Activated CD4-positive, alpha-beta memory T cell treated with anti-CD3 and anti-CD28 coated beads for 36 hours (primary cell): Measurements from ENCODE around the gene MEF2A. TPM values are rescaled to one million over a fixed set of nuclear protein-coding genes. Genes with fewer than 3 reads are reported as not detected.
"Not testable (repeated sequence)": the region's sequence is repeated elsewhere in the genome, so short reads cannot be mapped to it uniquely, and the experiment has no call there.

Experiments used
- CTCF ChIA-PET: fragments of 350-600 bp; sonication (Branson Sonifier 250); formaldehyde crosslinking; loops from one replicate; lab custom pipeline; 2021; ENCODE audit warnings: antibody characterized with exemption, inconsistent platforms; lab: Charles Lee
- POLR2A ChIA-PET: fragments of 350-600 bp; sonication (Branson Sonifier 250); formaldehyde crosslinking; loops from one replicate; lab custom pipeline; 2021; ENCODE audit warnings: antibody characterized with exemption; lab: Charles Lee
- DNase-seq: peaks from one replicate; pipeline ENCODE4 v3.0.0-alpha.2; 2020
- H3K27ac Mint-ChIP-seq: one replicate; pipeline ENCODE4 v1.8.0; 2021; ENCODE audit warnings: mixed read lengths
- H3K27me3 Mint-ChIP-seq: one replicate; pipeline ENCODE4 v1.8.0; 2021; ENCODE audit warnings: mixed read lengths
- H3K36me3 Mint-ChIP-seq: one replicate; pipeline ENCODE4 v1.8.0; 2021; ENCODE audit warnings: mixed read lengths
- H3K4me1 Mint-ChIP-seq: one replicate; pipeline ENCODE4 v1.8.0; 2021; ENCODE audit warnings: low read depth, mixed read lengths
- H3K4me3 Mint-ChIP-seq: one replicate; pipeline ENCODE4 v1.8.0; 2021; ENCODE audit warnings: mild to moderate bottlenecking, mixed read lengths
- H3K9me3 Mint-ChIP-seq: one replicate; pipeline ENCODE4 v1.8.0; 2021; ENCODE audit warnings: mixed read lengths
- intact Hi-C: fragments of 100-400 bp; cut with micrococcal nuclease; formaldehyde crosslinking; loops from one replicate; pipeline ENCODE4 v1.15.1; 2023
- total RNA-seq, 2 experiments: library from RNA; stranded (reverse); gene quantifications; one replicate each; pipeline ENCODE4 v1.2.3, GENCODE V29; 2021

The MEF2A gene
- total RNA-seq, 2 experiments from 2014 or later: 15.9 to 19.5 TPM

GRCh38 chr15:99734575-99734974, 168.8 kb downstream of the MEF2A start:
- H3K27me3 Mint-ChIP-seq: no peaks in the 10 kb centered on the region
- intact Hi-C loops: loop anchor here (10.0 kb wide), 1 partner anchor 870 kb away; the partner anchor contains the start of genes ASB7 and LINS1
- no peaks in the 10 kb centered on the region for H3K9me3 Mint-ChIP-seq
- H3K36me3 Mint-ChIP-seq: peaks cover 3% of the 10 kb centered on the region
- ChIA-PET CTCF (interaction anchor here (1.0 to 3.4 kb wide), 3 partner anchors 30 to 462 kb away, joined by 3 to 16 read pairs (median 3); no protein-coding TSS in a partner anchor), POLR2A (interaction anchor here (0.6 to 2.4 kb wide), 2 partner anchors 17 to 110 kb away, joined by 3 to 11 read pairs; no protein-coding TSS in a partner anchor)
- H3K27ac Mint-ChIP-seq: no peak overlapping the region
- no peak for DNase-seq
- peaks cover 11% of the 10 kb centered on the region for H3K4me1 Mint-ChIP-seq
- no peak overlapping the region for H3K4me3 Mint-ChIP-seq

GRCh38 chr15:99735868-99736267, 170.1 kb downstream of the MEF2A start:
- Mint-ChIP-seq H3K4me3 (no peak overlapping the region), H3K36me3 (peaks cover 3% of the 10 kb centered on the region)
- intact Hi-C loops: loop anchor here (10.0 kb wide), 1 partner anchor 869 kb away; the partner anchor contains the start of genes ASB7 and LINS1

GRCh38 chr15:99736702-99737101, 170.9 kb downstream of the MEF2A start:
- H3K36me3 Mint-ChIP-seq: no peaks in the 10 kb centered on the region
- H3K4me1 Mint-ChIP-seq: peaks cover 11% of the 10 kb centered on the region
- no peak overlapping the region for H3K4me3 Mint-ChIP-seq
- ChIA-PET POLR2A (no interaction called here), CTCF (interaction anchor here (1.5 to 3.4 kb wide), 3 partner anchors 16 to 33 kb away, joined by 4 to 16 read pairs (median 14); no protein-coding TSS in a partner anchor)
- DNase-seq: no peak
- no peaks in the 10 kb centered on the region for H3K27me3 Mint-ChIP-seq
- H3K9me3 Mint-ChIP-seq: no peaks in the 10 kb centered on the region
- intact Hi-C loops: loop anchor here (10.0 kb wide), 1 partner anchor 868 kb away; the partner anchor contains the start of genes ASB7 and LINS1
- H3K27ac Mint-ChIP-seq: no peak overlapping the region

More at GRCh38 chr15:99735868-99736267, 170.1 kb downstream of the MEF2A start:
- Mint-ChIP-seq H3K4me1 (peaks cover 11% of the 10 kb centered on the region), H3K27me3 (no peaks in the 10 kb centered on the region), H3K27ac (no peak overlapping the region), H3K9me3 (no peaks in the 10 kb centered on the region)
- ChIA-PET CTCF (interaction anchor here (1.5 to 3.4 kb wide), 3 partner anchors 17 to 32 kb away, joined by 4 to 16 read pairs (median 14); no protein-coding TSS in a partner anchor), POLR2A (no interaction called here)
- no peak for DNase-seq

GRCh38 chr15:99738021-99738847, 172.4 kb downstream of the MEF2A start:
- no peaks in the 10 kb centered on the region for H3K27me3 Mint-ChIP-seq
- ChIA-PET POLR2A (no interaction called here), CTCF (interaction anchor here (1.0 to 1.1 kb wide), 2 partner anchors 18 to 34 kb away, joined by 3 to 5 read pairs; no protein-coding TSS in a partner anchor)
- intact Hi-C loops: loop anchor here (10.0 kb wide), 1 partner anchor 867 kb away; the partner anchor contains the start of genes ASB7 and LINS1
- peaks cover 3% of the 10 kb centered on the region for H3K4me1 Mint-ChIP-seq
- H3K36me3 Mint-ChIP-seq: no peaks in the 10 kb centered on the region
- H3K4me3 Mint-ChIP-seq: no peak overlapping the region
- no peaks in the 10 kb centered on the region for H3K9me3 Mint-ChIP-seq
- H3K27ac Mint-ChIP-seq: no peak overlapping the region
- DNase-seq: no peak

- POLR2A ChIA-PET: interaction anchor here (1.5 kb wide), 1 partner anchor 9 kb away, joined by 3 read pairs; the partner anchor contains the start of gene LYSMD4
- H3K9me3 Mint-ChIP-seq: no peaks in the 10 kb centered on the region
- intact Hi-C loops: no loop called here
Observed at GRCh38 chr15:99741835-99742234, 176.1 kb downstream of the MEF2A start.

GRCh38 chr15:99744142-99744541, 178.4 kb downstream of the MEF2A start:
- intact Hi-C loops: no loop called here
- DNase-seq: no peak
- no peak overlapping the region for H3K4me3 Mint-ChIP-seq
- ChIA-PET POLR2A (no interaction called here), CTCF (interaction anchor here (1.6 kb wide), 1 partner anchor 12 kb away, joined by 3 read pairs; no protein-coding TSS in a partner anchor)
- H3K27me3 Mint-ChIP-seq: no peaks in the 10 kb centered on the region
- H3K9me3 Mint-ChIP-seq: no peaks in the 10 kb centered on the region
- no peak overlapping the region for H3K27ac Mint-ChIP-seq
- no peaks in the 10 kb centered on the region for H3K36me3 Mint-ChIP-seq
- H3K4me1 Mint-ChIP-seq: no peaks in the 10 kb centered on the region

More at GRCh38 chr15:99741835-99742234, 176.1 kb downstream of the MEF2A start:
- H3K36me3 Mint-ChIP-seq: no peaks in the 10 kb centered on the region
- H3K4me3 Mint-ChIP-seq: no peak overlapping the region
- no peaks in the 10 kb centered on the region for H3K27me3 Mint-ChIP-seq
- no peak overlapping the region for H3K27ac Mint-ChIP-seq
- CTCF ChIA-PET: interaction anchor here (1.2 to 1.5 kb wide), 2 partner anchors 15 to 38 kb away, joined by 4 to 8 read pairs; no protein-coding TSS in a partner anchor
- H3K4me1 Mint-ChIP-seq: no peaks in the 10 kb centered on the region
- DNase-seq: no peak

GRCh38 chr15:99745370-99746086, 179.7 kb downstream of the MEF2A start:
- POLR2A ChIA-PET: no interaction called here
- no peak overlapping the region for H3K4me3 Mint-ChIP-seq
- no peak overlapping the region for H3K27ac Mint-ChIP-seq
- no peaks in the 10 kb centered on the region for H3K27me3 Mint-ChIP-seq
- intact Hi-C loops: no loop called here
- H3K4me1 Mint-ChIP-seq: no peaks in the 10 kb centered on the region
- no peaks in the 10 kb centered on the region for H3K36me3 Mint-ChIP-seq
- DNase-seq: no peak
- no peaks in the 10 kb centered on the region for H3K9me3 Mint-ChIP-seq
- CTCF ChIA-PET: no interaction called here

GRCh38 chr15:99749386-99749785, 183.6 kb downstream of the MEF2A start:
- Mint-ChIP-seq H3K4me3 (no peak overlapping the region), H3K4me1 (no peaks in the 10 kb centered on the region), H3K27me3 (no peaks in the 10 kb centered on the region), H3K27ac (no peak overlapping the region), H3K36me3 (no peaks in the 10 kb centered on the region), H3K9me3 (no peaks in the 10 kb centered on the region)
- DNase-seq: no peak
- ChIA-PET POLR2A (no interaction called here), CTCF (no interaction called here)
- intact Hi-C loops: no loop called here

- POLR2A ChIA-PET, H3K9me3 Mint-ChIP-seq: not testable (repeated sequence)
- intact Hi-C loops: loop anchor here (10.0 kb wide), 1 partner anchor 646 kb away; the partner anchor contains the start of gene SYNM
Observed at GRCh38 chr15:99750326-99750725, 184.5 kb downstream of the MEF2A start.

GRCh38 chr15:99752556-99752955, 186.8 kb downstream of the MEF2A start:
- DNase-seq: no peak
- ChIA-PET POLR2A (no interaction called here), CTCF (interaction anchor here (1.6 to 7.3 kb wide), 2 partner anchors 17 to 479 kb away, joined by 4 to 108 read pairs; no protein-coding TSS in a partner anchor)
- intact Hi-C loops: loop anchor here (10.0 kb wide), 1 partner anchor 648 kb away; the partner anchor contains the start of gene SYNM
- Mint-ChIP-seq H3K4me1 (no peaks in the 10 kb centered on the region), H3K27me3 (no peaks in the 10 kb centered on the region), H3K9me3 (no peaks in the 10 kb centered on the region), H3K36me3 (no peaks in the 10 kb centered on the region), H3K4me3 (no peak overlapping the region), H3K27ac (no peak overlapping the region)

More at GRCh38 chr15:99750326-99750725, 184.5 kb downstream of the MEF2A start:
- H3K36me3 Mint-ChIP-seq, H3K4me1 Mint-ChIP-seq, H3K27ac Mint-ChIP-seq, H3K4me3 Mint-ChIP-seq, H3K27me3 Mint-ChIP-seq, DNase-seq, CTCF ChIA-PET: not testable (repeated sequence)

GRCh38 chr15:99753066-99753465, 187.3 kb downstream of the MEF2A start:
- ChIA-PET CTCF (interaction anchor here (1.3 to 7.3 kb wide), 3 partner anchors 17 to 480 kb away, joined by 3 to 108 read pairs (median 4); no protein-coding TSS in a partner anchor), POLR2A (no interaction called here)
- no peaks in the 10 kb centered on the region for H3K27me3 Mint-ChIP-seq
- no peaks in the 10 kb centered on the region for H3K36me3 Mint-ChIP-seq
- H3K9me3 Mint-ChIP-seq: no peaks in the 10 kb centered on the region
- no peak overlapping the region for H3K4me3 Mint-ChIP-seq
- no peaks in the 10 kb centered on the region for H3K4me1 Mint-ChIP-seq
- DNase-seq: no peak
- no peak overlapping the region for H3K27ac Mint-ChIP-seq
- intact Hi-C loops: loop anchor here (10.0 kb wide), 1 partner anchor 648 kb away; the partner anchor contains the start of gene SYNM
